Mammary epithelial cell (primary cell): Measurements from ENCODE around the gene AVPR2.

Experiments used
- CTCF ChIP-seq, 2 donors: IDR thresholded peaks in 1 of 2; conservative IDR thresholded peaks in 1 of 2; 2 replicates each; pipeline ENCODE4 v1.5.1; 2011 to 2012; ENCODE audit warnings: inconsistent platforms in 2 of 2, low read length in 2 of 2, mild to moderate bottlenecking in 2 of 2, control low read depth in 1 of 2, low read depth in 1 of 2; ENCODE audit not compliant: insufficient read depth in 1 of 2; ENCODE audit errors: extremely low read depth in 1 of 2
- EZH2 ChIP-seq: IDR thresholded peaks from 2 replicates; pipeline ENCODE4 v1.6.1; 2012; ENCODE audit warnings: low read length, inconsistent platforms, borderline replicate concordance

GRCh38 chrX:153925387-153925738 is 20.9 kb downstream of the AVPR2 start:
- TF ChIP-seq CTCF (conservative IDR thresholded peaks at IDR 0.05 in 1 of 2, IDR thresholded peaks at IDR 0.05 in 1 of 2; ENCODE audit: extremely low read depth in 1 of 2, insufficient read depth in 1 of 2, low read depth in 1 of 2, low read length in 2 of 2) (no peak), EZH2 (no peak)
